Epithelial cell of proximal tubule (primary cell): Measurements from ENCODE around the gene CARS2. TPM values are rescaled to one million over a fixed set of nuclear protein-coding genes. Genes with fewer than 3 reads are reported as not detected.
A peak's percentile ranks its signal among the peaks of the same experiment; 100 is the strongest.

Source experiments
- DNase-seq: peaks from one replicate; pipeline ENCODE4 v3.0.0-alpha.2; 2011; ENCODE audit warnings: low read depth
- H3K4me3 ChIP-seq: 2 replicates; pipeline ENCODE4 v1.5.1; 2011; ENCODE audit warnings: low read depth, mild to moderate bottlenecking, low read length
- CTCF ChIP-seq: conservative IDR thresholded peaks from 2 replicates; pipeline ENCODE4 v1.5.1; 2012; ENCODE audit warnings: low read depth, mild to moderate bottlenecking, low read length
- total RNA-seq: library from RNA; depleted of rRNA; stranded (reverse); fragments of >200 nt; gene quantifications from 2 replicates; pipeline ENCODE4 v1.2.3, GENCODE V29; 2015

The CARS2 gene
- total RNA-seq, 1 donor from 2014 or later = 28.5 TPM

GRCh38 chr13:110645750-110646149 is 60.2 kb downstream of the CARS2 start:
- TF ChIP-seq CTCF = no peak
- no peak overlapping the region for H3K4me3 ChIP-seq
- no peak for DNase-seq

GRCh38 chr13:110644892-110645521 is 60.9 kb downstream of the CARS2 start:
- DNase-seq = no peak

GRCh38 chr13:110643768-110644421 is 62.0 kb downstream of the CARS2 start:
- no peak for DNase-seq
- no peak for TF ChIP-seq CTCF
- no peak overlapping the region for H3K4me3 ChIP-seq

More at GRCh38 chr13:110644892-110645521, 60.9 kb downstream of the CARS2 start:
- TF ChIP-seq CTCF = peak; percentile 45
- H3K4me3 ChIP-seq = no peak overlapping the region

- H3K4me3 ChIP-seq = no peak overlapping the region
- no peak for TF ChIP-seq CTCF
- DNase-seq = no peak
Measured at GRCh38 chr13:110643324-110643723, 62.6 kb downstream of the CARS2 start.

GRCh38 chr13:110642291-110642981 is 63.5 kb downstream of the CARS2 start:
- H3K4me3 ChIP-seq = no peak overlapping the region
- TF ChIP-seq CTCF = no peak
- DNase-seq = no peak

GRCh38 chr13:110641055-110642015 is 64.6 kb downstream of the CARS2 start:
- no peak for TF ChIP-seq CTCF
- no peak for DNase-seq
- no peak overlapping the region for H3K4me3 ChIP-seq
